A549 treated with AZD9567 at 1 μM for 4 hours (cell line): ENCODE data around the gene HS3ST2. TPM values are rescaled to one million over a fixed set of nuclear protein-coding genes. Genes with fewer than 3 reads are reported as not detected.

Experiments
- total RNA-seq: library from RNA; stranded (reverse); fragments of 200-300 nt; extraction: Qiagen RNA extraction; gene quantifications from 5 replicates; pipeline ENCODE4 v1.2.3, GENCODE V29; 2022; ENCODE audit not compliant: insufficient read depth

HS3ST2 gene
- not detected in 5 replicates for total RNA-seq

DNA sequence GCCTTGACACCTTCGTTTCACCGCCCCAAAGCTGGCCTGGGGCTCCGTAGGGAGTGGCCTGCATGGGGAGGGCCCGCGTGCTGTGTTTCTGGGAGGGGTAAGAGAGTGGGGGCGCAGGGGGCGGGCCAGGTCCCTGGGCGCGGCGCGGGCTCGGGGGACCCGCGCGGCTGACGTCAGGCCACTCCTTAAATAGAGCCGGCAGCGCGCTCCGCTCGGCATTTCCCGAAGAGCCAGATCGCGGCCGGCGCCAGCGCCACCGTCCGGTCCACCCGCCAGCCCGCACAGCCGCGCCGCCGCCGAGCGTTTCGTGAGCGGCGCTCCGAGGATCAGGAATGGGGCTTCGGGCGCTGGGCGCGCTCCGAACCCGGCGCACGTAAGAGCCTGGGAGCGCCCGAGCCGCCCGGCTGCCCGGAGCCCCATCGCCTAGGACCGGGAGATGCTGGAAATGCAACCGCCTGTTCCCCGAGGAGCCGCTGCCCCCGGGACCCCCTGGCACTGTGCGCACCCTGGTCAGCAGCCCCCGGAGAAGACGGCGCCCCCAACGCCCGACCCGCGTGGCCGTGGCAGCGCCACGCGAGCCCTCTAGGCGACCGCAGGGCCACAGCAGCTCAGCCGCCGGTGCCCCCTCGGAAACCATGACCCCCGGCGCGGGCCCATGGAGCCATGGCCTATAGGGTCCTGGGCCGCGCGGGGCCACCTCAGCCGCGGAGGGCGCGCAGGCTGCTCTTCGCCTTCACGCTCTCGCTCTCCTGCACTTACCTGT, at the start of gene HS3ST2:
HS3ST2 (plus strand) TSS at position 215 of the 763 bp plus-strand sequence; CDS start at position 664, 449 bp downstream.

